Neural progenitor cell (in vitro differentiated cells): ENCODE results near the gene RAB15.

ENCODE experiments used
- CTCF ChIP-seq: fragments of 200-600 bp; sonication (generic); IDR thresholded peaks from 2 replicates; pipeline ENCODE4 v1.5.1; 2017; ENCODE audit warnings: antibody characterized with exemption, mild to moderate bottlenecking
- EZH2phosphoT487 ChIP-seq: fragments of 200-600 bp; sonication (generic); IDR thresholded peaks from 2 replicates; pipeline ENCODE4 v1.6.1; 2017; ENCODE audit warnings: antibody characterized with exemption

GRCh38 chr14:64974563-64974962 is 2.4 kb upstream of the RAB15 start:
- no peak for TF ChIP-seq CTCF
- no peak for TF ChIP-seq EZH2phosphoT487
